Panc1 (cell line): ENCODE data around the gene AGT. TPM values are rescaled to one million over a fixed set of nuclear protein-coding genes. Genes with fewer than 3 reads are reported as not detected.

Source experiments
- ATAC-seq: fragments of 200-7000 bp; cut with Tn5 transposase; 2 replicates; pipeline ENCODE4 v1.9.1; 2020; ENCODE audit warnings: mild to moderate bottlenecking, moderate library complexity
- BruUV-seq: library from RNA; stranded (reverse); fragments of 400-500 nt; replicated peaks from 2 replicates; lab custom pipeline; 2021; lab: Mats Ljungman, UMichigan
- CTCF ChIA-PET: fragments of 300-600 bp; sonication (Branson Sonifier 250); formaldehyde crosslinking; loops from one replicate; lab custom pipeline; 2022; ENCODE audit warnings: antibody characterized with exemption; lab: Charles Lee
- POLR2A ChIA-PET: fragments of 300-600 bp; sonication (Branson Sonifier 250); formaldehyde crosslinking; loops from one replicate; lab custom pipeline; 2022; ENCODE audit warnings: antibody characterized with exemption; lab: Charles Lee
- DNase-seq: peaks from one replicate; pipeline ENCODE4 v3.0.0-alpha.2; 2010; ENCODE audit warnings: low read depth, low spot score
- H3K27ac ChIP-seq: 2 replicates; pipeline ENCODE4 v1.5.1; 2011; ENCODE audit warnings: mild to moderate bottlenecking, low read length, inconsistent platforms
- H3K27me3 ChIP-seq: fragments of 200-500 bp; sonication (Bioruptor generic); 2 replicates; pipeline ENCODE4 v1.6.0; 2014; ENCODE audit warnings: low read length, inconsistent platforms; ENCODE audit not compliant: control insufficient read depth, insufficient read depth
- H3K36me3 ChIP-seq: fragments of 200-500 bp; sonication (Bioruptor generic); 2 replicates; pipeline ENCODE4 v1.5.1; 2014; ENCODE audit warnings: inconsistent platforms, mild to moderate bottlenecking, low read length, moderate library complexity; ENCODE audit not compliant: control insufficient read depth, insufficient read depth
- H3K4me1 ChIP-seq: 2 replicates; pipeline ENCODE4 v1.5.1; 2011; ENCODE audit warnings: inconsistent platforms, mild to moderate bottlenecking, low read length, moderate library complexity; ENCODE audit not compliant: control insufficient read depth, insufficient read depth
- H3K4me3 ChIP-seq, 2 experiments: 2 replicates each; pipeline ENCODE4 v1.5.1; 2011 to 2012; ENCODE audit warnings: low read depth in 2 of 2, low read length in 2 of 2, mild to moderate bottlenecking in 2 of 2, inconsistent platforms in 1 of 2, moderate library complexity in 1 of 2
- H3K9me3 ChIP-seq: fragments of 200-500 bp; sonication (Bioruptor generic); 2 replicates; pipeline ENCODE4 v1.5.1; 2014; ENCODE audit warnings: low read depth, mild to moderate bottlenecking, inconsistent platforms, low read length, moderate library complexity; ENCODE audit not compliant: control insufficient read depth, insufficient read depth
- POLR2AphosphoS5 ChIP-seq: IDR thresholded peaks from 2 replicates; pipeline ENCODE4 v1.6.1; 2012; ENCODE audit warnings: mild to moderate bottlenecking, low read depth, low read length, moderate library complexity
- SIN3A ChIP-seq: IDR thresholded peaks from 2 replicates; pipeline ENCODE4 v1.6.1; 2012; ENCODE audit warnings: low read depth, mild to moderate bottlenecking, low read length, moderate library complexity, borderline replicate concordance; ENCODE audit not compliant: insufficient read depth
- TCF7L2 ChIP-seq: IDR thresholded peaks from 2 replicates; pipeline ENCODE4 v1.6.1; 2011; ENCODE audit warnings: mild to moderate bottlenecking, low read depth, low read length, inconsistent platforms
- in situ Hi-C: cut with HindIII; loops from 2 replicates; pipeline ENCODE4 v1.10.0; 2016; ENCODE audit warnings: low sequenced_read_pairs, low pct_unique_long_range_greater_than_20kb
- intact Hi-C: fragments of 100-400 bp; cut with micrococcal nuclease; formaldehyde crosslinking; loops from one replicate; pipeline ENCODE4 v1.10.0; 2022; ENCODE audit not compliant: unreplicated experiment
- total RNA-seq: library from RNA; stranded (reverse); gene quantifications from one replicate; pipeline ENCODE4 v1.2.1, GENCODE V29; 2021; ENCODE audit not compliant: unreplicated experiment
- TF ChIP-seq, protein P1 (sequence below): fragments of 450-650 bp; IDR thresholded peaks from 2 replicates; pipeline ENCODE4 v1.5.1; 2017; ENCODE audit warnings: mild to moderate bottlenecking
- TF ChIP-seq, protein P2 (sequence below), 2 experiments: IDR thresholded peaks; 2 replicates each; pipeline ENCODE4 v1.6.1; 2011 to 2012; ENCODE audit warnings: low read depth in 2 of 2, control low read depth in 1 of 2, low read length in 1 of 2, mild to moderate bottlenecking in 1 of 2, moderate library complexity in 1 of 2; ENCODE audit not compliant: insufficient read depth in 1 of 2

AGT gene
- total RNA-seq, 1 experiment from 2014 or later: 0.87 TPM

DNA sequence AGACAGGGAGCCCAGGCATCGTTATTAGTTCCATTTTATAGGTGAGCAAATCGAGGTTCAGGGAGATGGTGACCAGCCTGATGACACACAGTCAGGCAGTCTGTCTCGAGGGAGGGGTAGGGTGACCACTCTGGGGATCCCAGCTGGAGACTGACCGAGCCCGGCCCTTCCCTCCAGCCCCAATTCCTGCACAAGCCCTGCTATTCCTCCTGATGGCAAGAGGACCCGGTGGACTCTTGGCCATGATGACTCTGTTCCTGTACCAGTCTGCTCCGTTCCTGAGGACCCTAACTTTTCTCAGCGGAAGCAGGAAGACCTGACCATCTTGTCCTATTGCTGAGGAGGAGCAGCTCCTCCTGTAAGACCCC, 391 bp downstream of the AGT start:
- in situ Hi-C loops (no loop called here), intact Hi-C loops (no loop called here)
- BruUV-seq: no TSS peak
- no peaks in the 10 kb centered on the region for H3K9me3 ChIP-seq
- no peak overlapping the region for H3K4me3 ChIP-seq
- POLR2A ChIA-PET: no interaction called here
- H3K27me3 ChIP-seq: no peaks in the 10 kb centered on the region; the same call in 1 of the 2 replicates
- H3K4me1 ChIP-seq: no peaks in the 10 kb centered on the region
- CTCF ChIA-PET: no interaction called here
- H3K27ac ChIP-seq: no peak overlapping the region
- ATAC-seq (no peak), DNase-seq (no peak)
- H3K36me3 ChIP-seq: no peaks in the 10 kb centered on the region
- TF ChIP-seq SIN3A (no peak), TCF7L2 (no peak)
- TF ChIP-seq, protein P1, sequence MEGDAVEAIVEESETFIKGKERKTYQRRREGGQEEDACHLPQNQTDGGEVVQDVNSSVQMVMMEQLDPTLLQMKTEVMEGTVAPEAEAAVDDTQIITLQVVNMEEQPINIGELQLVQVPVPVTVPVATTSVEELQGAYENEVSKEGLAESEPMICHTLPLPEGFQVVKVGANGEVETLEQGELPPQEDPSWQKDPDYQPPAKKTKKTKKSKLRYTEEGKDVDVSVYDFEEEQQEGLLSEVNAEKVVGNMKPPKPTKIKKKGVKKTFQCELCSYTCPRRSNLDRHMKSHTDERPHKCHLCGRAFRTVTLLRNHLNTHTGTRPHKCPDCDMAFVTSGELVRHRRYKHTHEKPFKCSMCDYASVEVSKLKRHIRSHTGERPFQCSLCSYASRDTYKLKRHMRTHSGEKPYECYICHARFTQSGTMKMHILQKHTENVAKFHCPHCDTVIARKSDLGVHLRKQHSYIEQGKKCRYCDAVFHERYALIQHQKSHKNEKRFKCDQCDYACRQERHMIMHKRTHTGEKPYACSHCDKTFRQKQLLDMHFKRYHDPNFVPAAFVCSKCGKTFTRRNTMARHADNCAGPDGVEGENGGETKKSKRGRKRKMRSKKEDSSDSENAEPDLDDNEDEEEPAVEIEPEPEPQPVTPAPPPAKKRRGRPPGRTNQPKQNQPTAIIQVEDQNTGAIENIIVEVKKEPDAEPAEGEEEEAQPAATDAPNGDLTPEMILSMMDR: no peak

DNA sequence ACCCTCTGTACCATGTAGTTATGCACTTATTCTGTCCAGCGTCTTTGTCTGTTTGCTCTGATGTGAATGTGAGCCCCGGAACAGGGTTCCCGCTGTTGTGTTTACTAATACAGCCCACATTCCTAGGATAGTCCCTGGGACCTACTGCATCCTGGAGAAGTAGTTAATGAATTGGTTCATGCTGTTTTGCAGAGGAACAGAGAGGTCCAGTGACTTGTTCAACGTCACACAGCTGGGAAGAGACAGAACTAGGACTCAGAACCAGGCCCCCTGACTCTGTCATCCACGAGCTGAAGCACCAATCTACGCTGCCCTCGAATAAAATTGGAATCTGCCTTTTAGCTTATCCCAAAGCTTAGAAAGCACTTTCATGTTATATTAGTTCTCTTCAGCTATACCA, 784 bp downstream of the AGT start:
- TF ChIP-seq SIN3A (no peak), POLR2AphosphoS5 (no peak), TCF7L2 (no peak)
- TF ChIP-seq, protein P1: no peak
- TF ChIP-seq, protein P2, sequence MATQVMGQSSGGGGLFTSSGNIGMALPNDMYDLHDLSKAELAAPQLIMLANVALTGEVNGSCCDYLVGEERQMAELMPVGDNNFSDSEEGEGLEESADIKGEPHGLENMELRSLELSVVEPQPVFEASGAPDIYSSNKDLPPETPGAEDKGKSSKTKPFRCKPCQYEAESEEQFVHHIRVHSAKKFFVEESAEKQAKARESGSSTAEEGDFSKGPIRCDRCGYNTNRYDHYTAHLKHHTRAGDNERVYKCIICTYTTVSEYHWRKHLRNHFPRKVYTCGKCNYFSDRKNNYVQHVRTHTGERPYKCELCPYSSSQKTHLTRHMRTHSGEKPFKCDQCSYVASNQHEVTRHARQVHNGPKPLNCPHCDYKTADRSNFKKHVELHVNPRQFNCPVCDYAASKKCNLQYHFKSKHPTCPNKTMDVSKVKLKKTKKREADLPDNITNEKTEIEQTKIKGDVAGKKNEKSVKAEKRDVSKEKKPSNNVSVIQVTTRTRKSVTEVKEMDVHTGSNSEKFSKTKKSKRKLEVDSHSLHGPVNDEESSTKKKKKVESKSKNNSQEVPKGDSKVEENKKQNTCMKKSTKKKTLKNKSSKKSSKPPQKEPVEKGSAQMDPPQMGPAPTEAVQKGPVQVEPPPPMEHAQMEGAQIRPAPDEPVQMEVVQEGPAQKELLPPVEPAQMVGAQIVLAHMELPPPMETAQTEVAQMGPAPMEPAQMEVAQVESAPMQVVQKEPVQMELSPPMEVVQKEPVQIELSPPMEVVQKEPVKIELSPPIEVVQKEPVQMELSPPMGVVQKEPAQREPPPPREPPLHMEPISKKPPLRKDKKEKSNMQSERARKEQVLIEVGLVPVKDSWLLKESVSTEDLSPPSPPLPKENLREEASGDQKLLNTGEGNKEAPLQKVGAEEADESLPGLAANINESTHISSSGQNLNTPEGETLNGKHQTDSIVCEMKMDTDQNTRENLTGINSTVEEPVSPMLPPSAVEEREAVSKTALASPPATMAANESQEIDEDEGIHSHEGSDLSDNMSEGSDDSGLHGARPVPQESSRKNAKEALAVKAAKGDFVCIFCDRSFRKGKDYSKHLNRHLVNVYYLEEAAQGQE (IDR thresholded peaks at IDR 0.05; ENCODE audit: insufficient read depth in 1 of 2, low read depth in 2 of 2, low read length in 1 of 2): no peak
- CTCF ChIA-PET: no interaction called here

More for the DNA sequence above, 784 bp downstream of the AGT start:
- Histone ChIP-seq H3K27ac (no peak overlapping the region), H3K4me3 (no peak overlapping the region), H3K4me1 (no peaks in the 10 kb centered on the region), H3K9me3 (no peaks in the 10 kb centered on the region), H3K27me3 (no peaks in the 10 kb centered on the region; the same call in 1 of the 2 replicates), H3K36me3 (no peaks in the 10 kb centered on the region)
- in situ Hi-C loops (no loop called here), intact Hi-C loops (no loop called here)
- POLR2A ChIA-PET: no interaction called here
- no peak for DNase-seq
- BruUV-seq: no TSS peak
- no peak for ATAC-seq
